22Rv1 (cell line): ENCODE results near the gene UGDH.

Experiments used
- ZFX ChIP-seq: fragments of 450-650 bp; IDR thresholded peaks from 2 replicates; pipeline ENCODE4 v1.6.1; 2017; ENCODE audit warnings: antibody characterized with exemption, borderline replicate concordance
- TF ChIP-seq, protein P1 (sequence below): fragments of 450-650 bp; IDR thresholded peaks from 2 replicates; pipeline ENCODE4 v1.5.1; 2017; ENCODE audit warnings: mild to moderate bottlenecking

GRCh38 chr4:39524161-39524957 lies 2.9 kb downstream of the UGDH start:
- TF ChIP-seq, protein P1, sequence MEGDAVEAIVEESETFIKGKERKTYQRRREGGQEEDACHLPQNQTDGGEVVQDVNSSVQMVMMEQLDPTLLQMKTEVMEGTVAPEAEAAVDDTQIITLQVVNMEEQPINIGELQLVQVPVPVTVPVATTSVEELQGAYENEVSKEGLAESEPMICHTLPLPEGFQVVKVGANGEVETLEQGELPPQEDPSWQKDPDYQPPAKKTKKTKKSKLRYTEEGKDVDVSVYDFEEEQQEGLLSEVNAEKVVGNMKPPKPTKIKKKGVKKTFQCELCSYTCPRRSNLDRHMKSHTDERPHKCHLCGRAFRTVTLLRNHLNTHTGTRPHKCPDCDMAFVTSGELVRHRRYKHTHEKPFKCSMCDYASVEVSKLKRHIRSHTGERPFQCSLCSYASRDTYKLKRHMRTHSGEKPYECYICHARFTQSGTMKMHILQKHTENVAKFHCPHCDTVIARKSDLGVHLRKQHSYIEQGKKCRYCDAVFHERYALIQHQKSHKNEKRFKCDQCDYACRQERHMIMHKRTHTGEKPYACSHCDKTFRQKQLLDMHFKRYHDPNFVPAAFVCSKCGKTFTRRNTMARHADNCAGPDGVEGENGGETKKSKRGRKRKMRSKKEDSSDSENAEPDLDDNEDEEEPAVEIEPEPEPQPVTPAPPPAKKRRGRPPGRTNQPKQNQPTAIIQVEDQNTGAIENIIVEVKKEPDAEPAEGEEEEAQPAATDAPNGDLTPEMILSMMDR: no peak
- no peak for TF ChIP-seq ZFX
